Hepatocyte (in vitro differentiated cells): ENCODE results near the gene KCNK4. TPM values are rescaled to one million over a fixed set of nuclear protein-coding genes. Genes with fewer than 3 reads are reported as not detected.

Experiments
- DNase-seq: peaks from one replicate; pipeline ENCODE4 v3.0.0-alpha.2; 2016; ENCODE audit warnings: low spot score
- H2AFZ ChIP-seq: fragments of 200-600 bp; sonication (generic); 2 replicates; pipeline ENCODE4 v1.6.0; 2016; ENCODE audit warnings: antibody characterized with exemption, mild to moderate bottlenecking
- H3K27ac ChIP-seq: fragments of 200-600 bp; sonication (generic); 2 replicates; pipeline ENCODE4 v1.5.1; 2016; ENCODE audit warnings: mild to moderate bottlenecking
- H3K27me3 ChIP-seq: fragments of 200-600 bp; sonication (generic); 2 replicates; pipeline ENCODE4 v1.6.1; 2016
- H3K36me3 ChIP-seq: fragments of 200-600 bp; sonication (generic); replicated peaks from 2 replicates; pipeline ENCODE4 v1.5.1; 2016; ENCODE audit warnings: low read depth; ENCODE audit not compliant: insufficient read depth
- H3K4me1 ChIP-seq: fragments of 200-600 bp; sonication (generic); 2 replicates; pipeline ENCODE4 v1.5.1; 2016; ENCODE audit warnings: mild to moderate bottlenecking, moderate library complexity; ENCODE audit not compliant: insufficient read depth
- H3K4me2 ChIP-seq: fragments of 200-600 bp; sonication (generic); 2 replicates; pipeline ENCODE4 v1.6.0; 2016
- H3K4me3 ChIP-seq: fragments of 200-600 bp; sonication (generic); 2 replicates; pipeline ENCODE4 v1.5.1; 2016; ENCODE audit warnings: mild to moderate bottlenecking
- H3K79me2 ChIP-seq: fragments of 200-600 bp; sonication (generic); 2 replicates; pipeline ENCODE4 v1.6.0; 2017; ENCODE audit warnings: mild to moderate bottlenecking
- H3K9me2 ChIP-seq: fragments of 200-600 bp; sonication (generic); replicated peaks from 2 replicates; pipeline ENCODE4 v1.6.0; 2017; ENCODE audit warnings: mild to moderate bottlenecking; ENCODE audit not compliant: insufficient read depth
- H3K9me3 ChIP-seq: fragments of 200-600 bp; sonication (generic); 2 replicates; pipeline ENCODE4 v1.5.1; 2016; ENCODE audit warnings: low read depth, mild to moderate bottlenecking
- H4K20me1 ChIP-seq: fragments of 200-600 bp; sonication (generic); 2 replicates; pipeline ENCODE4 v1.6.0; 2016; ENCODE audit warnings: mild to moderate bottlenecking; ENCODE audit not compliant: insufficient read depth, poor library complexity, severe bottlenecking
- EZH2 ChIP-seq: fragments of 200-600 bp; sonication (generic); IDR thresholded peaks from 2 replicates; pipeline ENCODE4 v1.6.1; 2016; ENCODE audit warnings: antibody characterized with exemption, mild to moderate bottlenecking, borderline replicate concordance
- EZH2phosphoT487 ChIP-seq: fragments of 200-600 bp; sonication (generic); IDR thresholded peaks from one replicate; pipeline ENCODE4 v1.6.1; 2018; ENCODE audit warnings: antibody characterized with exemption, mild to moderate bottlenecking, low read depth, moderate library complexity; ENCODE audit not compliant: unreplicated experiment, severe bottlenecking
- WGBS: methylation state at CpG from one replicate; pipeline ENCODE4 v1.1.6; 2016; ENCODE audit warnings: low lambda C conversion rate; ENCODE audit errors: missing lambda C conversion rate; 5-methylcytosine and 5-hydroxymethylcytosine counted together
- polyA plus RNA-seq: library from polyadenylated mRNA; unstranded; fragments of >200 nt; fragmentation: Nextera tagmentation; extraction: Ambion mirVana; gene quantifications from 2 replicates; pipeline ENCODE4 v1.2.1, GENCODE V29; 2016
- total RNA-seq: library from RNA; depleted of rRNA; stranded (reverse); fragments of >200 nt; gene quantifications from 2 replicates; pipeline ENCODE4 v1.2.3, GENCODE V29; 2014
- TF ChIP-seq, protein P1 (sequence below): fragments of 200-600 bp; sonication (generic); IDR thresholded peaks from 2 replicates; pipeline ENCODE4 v1.5.1; 2016; ENCODE audit warnings: antibody characterized with exemption, mild to moderate bottlenecking; ENCODE audit not compliant: poor library complexity

KCNK4 gene
- total and polyA plus RNA-seq, 2 experiments from 2014 or later: not detected

GRCh38 chr11:64330888-64331287 is 39.8 kb downstream of the KCNK4 start:
- Histone ChIP-seq H3K9me2 (no peaks in the 10 kb centered on the region), H4K20me1 (no peaks in the 10 kb centered on the region), H3K79me2 (no peaks in the 10 kb centered on the region), H3K27ac (no peak overlapping the region), H3K4me1 (peaks cover 5% of the 10 kb centered on the region), H3K27me3 (no peaks in the 10 kb centered on the region), H3K9me3 (no peaks in the 10 kb centered on the region), H2AFZ (no peak overlapping the region), H3K4me2 (no peak overlapping the region), H3K4me3 (no peak overlapping the region), H3K36me3 (no peaks in the 10 kb centered on the region)
- 83% methylated on average over 11 of the region's 11 CpGs for WGBS
- no peak for DNase-seq
- TF ChIP-seq EZH2phosphoT487 (no peak), EZH2 (no peak)
- TF ChIP-seq, protein P1, sequence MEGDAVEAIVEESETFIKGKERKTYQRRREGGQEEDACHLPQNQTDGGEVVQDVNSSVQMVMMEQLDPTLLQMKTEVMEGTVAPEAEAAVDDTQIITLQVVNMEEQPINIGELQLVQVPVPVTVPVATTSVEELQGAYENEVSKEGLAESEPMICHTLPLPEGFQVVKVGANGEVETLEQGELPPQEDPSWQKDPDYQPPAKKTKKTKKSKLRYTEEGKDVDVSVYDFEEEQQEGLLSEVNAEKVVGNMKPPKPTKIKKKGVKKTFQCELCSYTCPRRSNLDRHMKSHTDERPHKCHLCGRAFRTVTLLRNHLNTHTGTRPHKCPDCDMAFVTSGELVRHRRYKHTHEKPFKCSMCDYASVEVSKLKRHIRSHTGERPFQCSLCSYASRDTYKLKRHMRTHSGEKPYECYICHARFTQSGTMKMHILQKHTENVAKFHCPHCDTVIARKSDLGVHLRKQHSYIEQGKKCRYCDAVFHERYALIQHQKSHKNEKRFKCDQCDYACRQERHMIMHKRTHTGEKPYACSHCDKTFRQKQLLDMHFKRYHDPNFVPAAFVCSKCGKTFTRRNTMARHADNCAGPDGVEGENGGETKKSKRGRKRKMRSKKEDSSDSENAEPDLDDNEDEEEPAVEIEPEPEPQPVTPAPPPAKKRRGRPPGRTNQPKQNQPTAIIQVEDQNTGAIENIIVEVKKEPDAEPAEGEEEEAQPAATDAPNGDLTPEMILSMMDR: no peak

DNA sequence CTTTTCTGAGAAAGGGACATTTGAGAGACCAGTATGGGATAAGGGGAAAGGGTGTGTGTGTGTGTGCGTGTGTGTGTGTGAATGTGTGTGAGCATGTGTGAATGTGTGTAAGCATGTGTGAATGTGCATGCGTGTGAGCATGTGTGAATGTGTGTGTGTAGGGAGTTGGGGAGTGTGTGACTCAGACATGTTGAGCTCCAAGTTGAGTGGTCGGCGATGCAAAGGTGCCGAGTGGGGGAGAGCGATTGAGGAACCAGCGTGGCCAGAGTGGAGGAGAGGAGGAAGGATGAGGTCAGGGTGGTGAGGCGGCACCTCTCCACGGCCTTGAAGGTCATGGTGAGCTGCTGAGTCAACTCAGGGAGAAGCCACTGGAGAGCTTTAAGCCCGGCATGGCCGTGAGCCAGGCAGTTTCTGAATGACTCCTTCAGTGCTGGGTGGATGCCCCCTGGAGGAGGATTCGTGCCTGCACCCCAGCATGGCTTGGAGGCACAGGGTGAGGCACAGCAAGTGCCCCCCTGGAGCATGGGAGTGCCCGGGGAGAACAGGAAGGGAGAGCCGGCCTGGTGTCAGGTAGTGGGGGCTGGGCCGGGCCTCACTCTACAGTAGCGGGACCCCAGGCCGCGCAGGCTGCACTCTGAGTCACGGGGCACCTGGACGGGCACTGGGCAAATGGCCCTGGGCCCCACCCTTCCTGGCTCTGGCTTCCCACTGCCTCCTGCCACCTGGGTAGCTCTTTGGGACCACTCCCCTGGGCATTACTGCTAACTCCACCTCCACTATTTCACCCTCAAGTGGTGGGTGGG is 40.7 kb downstream of the KCNK4 start:
- Histone ChIP-seq H3K4me3 (no peak overlapping the region), H3K4me1 (peaks cover 5% of the 10 kb centered on the region), H4K20me1 (no peaks in the 10 kb centered on the region), H3K4me2 (no peak overlapping the region), H2AFZ (no peak overlapping the region), H3K27ac (no peak overlapping the region), H3K27me3 (no peaks in the 10 kb centered on the region), H3K9me3 (no peaks in the 10 kb centered on the region), H3K79me2 (no peaks in the 10 kb centered on the region), H3K36me3 (no peaks in the 10 kb centered on the region), H3K9me2 (no peaks in the 10 kb centered on the region)
- 71% methylated on average over 20 of the region's 20 CpGs for WGBS
- DNase-seq: peak; percentile 82
- no peak for TF ChIP-seq EZH2
- TF ChIP-seq, protein P1: peak; percentile 42
- TF ChIP-seq EZH2phosphoT487: no peak

- no peaks in the 10 kb centered on the region for H3K27me3 ChIP-seq
- H3K79me2 ChIP-seq: no peaks in the 10 kb centered on the region
Measured at GRCh38 chr11:64333556-64333955, 42.5 kb downstream of the KCNK4 start.

More at GRCh38 chr11:64333556-64333955, 42.5 kb downstream of the KCNK4 start:
- Histone ChIP-seq H3K4me3 (no peak overlapping the region), H3K4me1 (peaks cover 5% of the 10 kb centered on the region), H3K9me2 (no peaks in the 10 kb centered on the region), H4K20me1 (no peaks in the 10 kb centered on the region), H2AFZ (no peak overlapping the region), H3K9me3 (no peaks in the 10 kb centered on the region), H3K27ac (no peak overlapping the region), H3K4me2 (no peak overlapping the region), H3K36me3 (no peaks in the 10 kb centered on the region)
- TF ChIP-seq EZH2phosphoT487 (no peak), EZH2 (no peak)
- TF ChIP-seq, protein P1: no peak
- no peak for DNase-seq
- 95% methylated on average over 8 of the region's 8 CpGs for WGBS
